H9 (cell line): ENCODE results near the gene CTNNA3. TPM values are rescaled to one million over a fixed set of nuclear protein-coding genes. Genes with fewer than 3 reads are reported as not detected.

Experiments used
- DNase-seq: peaks from one replicate; pipeline ENCODE4 v3.0.0-alpha.2; 2017
- H2AFZ ChIP-seq: one replicate; pipeline ENCODE4 v1.6.1; 2013; ENCODE audit warnings: mild to moderate bottlenecking, low read length, control low read depth, moderate library complexity
- H2AK5ac ChIP-seq: 2 replicates; pipeline ENCODE4 v1.6.1; 2013; ENCODE audit warnings: low read length, control low read depth, mixed read lengths; ENCODE audit not compliant: insufficient read length
- H2BK120ac ChIP-seq: one replicate; pipeline ENCODE4 v1.6.1; 2013; ENCODE audit warnings: low read depth, mild to moderate bottlenecking, low read length, control low read depth, inconsistent platforms; ENCODE audit not compliant: poor library complexity, severe bottlenecking
- H2BK12ac ChIP-seq: 2 replicates; pipeline ENCODE4 v1.6.1; 2013; ENCODE audit warnings: low read length, control low read depth, mixed read lengths, low read depth; ENCODE audit not compliant: insufficient read length
- H2BK15ac ChIP-seq: 2 replicates; pipeline ENCODE4 v1.6.1; 2013; ENCODE audit warnings: low read depth, low read length, control low read depth
- H2BK20ac ChIP-seq: one replicate; pipeline ENCODE4 v1.6.1; 2013; ENCODE audit warnings: low read depth, mild to moderate bottlenecking, low read length, control low read depth, inconsistent platforms; ENCODE audit not compliant: poor library complexity, severe bottlenecking
- H2BK5ac ChIP-seq: 2 replicates; pipeline ENCODE4 v1.6.1; 2013; ENCODE audit warnings: low read length, control low read depth, mixed read lengths; ENCODE audit not compliant: insufficient read length
- H3K14ac ChIP-seq: 2 replicates; pipeline ENCODE4 v1.6.1; 2013; ENCODE audit warnings: low read length, control low read depth; ENCODE audit not compliant: insufficient read depth
- H3K18ac ChIP-seq: 2 replicates; pipeline ENCODE4 v1.6.1; 2013; ENCODE audit warnings: low read depth, mild to moderate bottlenecking, mixed read lengths, low read length, control low read depth; ENCODE audit not compliant: insufficient read length
- H3K23ac ChIP-seq: 2 replicates; pipeline ENCODE4 v1.6.1; 2013; ENCODE audit warnings: low read length, control low read depth, mixed read lengths, low read depth; ENCODE audit not compliant: insufficient read length
- H3K23me2 ChIP-seq: 2 replicates; pipeline ENCODE4 v1.6.1; 2013; ENCODE audit warnings: low read depth, mild to moderate bottlenecking, mixed read lengths, low read length, control low read depth; ENCODE audit not compliant: insufficient read length, poor library complexity, severe bottlenecking
- H3K27ac ChIP-seq: 2 replicates; pipeline ENCODE4 v1.5.1; 2013; ENCODE audit warnings: low read length, control low read depth, mixed read lengths, low read depth; ENCODE audit not compliant: insufficient read length
- H3K27me3 ChIP-seq: 2 replicates; pipeline ENCODE4 v1.6.1; 2013; ENCODE audit warnings: low read length, control low read depth, inconsistent platforms; ENCODE audit not compliant: insufficient read depth
- H3K4ac ChIP-seq: 2 replicates; pipeline ENCODE4 v1.6.1; 2013; ENCODE audit warnings: low read depth, mild to moderate bottlenecking, control low read depth, inconsistent platforms, low read length, moderate library complexity
- H3K4me1 ChIP-seq: 2 replicates; pipeline ENCODE4 v1.6.1; 2013; ENCODE audit warnings: low read length, control low read depth, inconsistent platforms; ENCODE audit not compliant: insufficient read depth
- H3K4me2 ChIP-seq: 2 replicates; pipeline ENCODE4 v1.6.1; 2013; ENCODE audit warnings: low read length, control low read depth, mixed read lengths; ENCODE audit not compliant: insufficient read length, insufficient read depth
- H3K56ac ChIP-seq: 2 replicates; pipeline ENCODE4 v1.6.1; 2013; ENCODE audit warnings: low read depth, mild to moderate bottlenecking, mixed read lengths, low read length, control low read depth; ENCODE audit not compliant: insufficient read length
- H3K79me1 ChIP-seq: 2 replicates; pipeline ENCODE4 v1.6.1; 2013; ENCODE audit warnings: low read depth, mild to moderate bottlenecking, moderate library complexity, low read length, control low read depth, inconsistent platforms; ENCODE audit not compliant: insufficient read depth, poor library complexity, severe bottlenecking
- H3K79me2 ChIP-seq: 2 replicates; pipeline ENCODE4 v1.6.1; 2013; ENCODE audit warnings: low read length, control low read depth, inconsistent platforms; ENCODE audit not compliant: insufficient read depth
- H3K9ac ChIP-seq: 2 replicates; pipeline ENCODE4 v1.6.1; 2013; ENCODE audit warnings: low read length, control low read depth, mixed read lengths; ENCODE audit not compliant: insufficient read length; ENCODE audit errors: extremely low read depth
- H3K9me3 ChIP-seq: one replicate; pipeline ENCODE4 v1.6.1; 2013; ENCODE audit warnings: low read depth, low read length, inconsistent platforms; ENCODE audit not compliant: control insufficient read depth
- H3T11ph ChIP-seq: one replicate; pipeline ENCODE4 v1.6.1; 2013; ENCODE audit warnings: mild to moderate bottlenecking, low read length, control low read depth, inconsistent platforms
- H4K20me1 ChIP-seq: one replicate; pipeline ENCODE4 v1.6.1; 2013; ENCODE audit not compliant: control insufficient read depth, insufficient read length, insufficient read depth
- H4K5ac ChIP-seq: 2 replicates; pipeline ENCODE4 v1.6.1; 2013; ENCODE audit warnings: low read depth, mild to moderate bottlenecking, mixed read lengths, low read length, control low read depth; ENCODE audit not compliant: insufficient read length
- H4K8ac ChIP-seq: replicated peaks from 2 replicates; pipeline ENCODE4 v1.6.1; 2013; ENCODE audit warnings: low read length, control low read depth, mixed read lengths, low read depth; ENCODE audit not compliant: insufficient read length
- H4K91ac ChIP-seq: 2 replicates; pipeline ENCODE4 v1.6.1; 2013; ENCODE audit warnings: low read depth, mild to moderate bottlenecking, moderate library complexity, mixed read lengths, low read length, control low read depth; ENCODE audit not compliant: insufficient read length
- H3K27ac Mint-ChIP-seq, 3 experiments: 2 replicates in 2 of 3; 3 replicates in 1 of 3; pipeline ENCODE4 v1.8.0; 2020 to 2021; ENCODE audit warnings: mixed read lengths in 3 of 3, mild to moderate bottlenecking in 1 of 3, moderate library complexity in 1 of 3
- H3K27me3 Mint-ChIP-seq: 2 replicates; pipeline ENCODE4 v1.8.0; 2021; ENCODE audit warnings: low read depth, mild to moderate bottlenecking, moderate library complexity, mixed read lengths
- H3K36me3 Mint-ChIP-seq, 3 experiments: 2 replicates in 2 of 3; 3 replicates in 1 of 3; pipeline ENCODE4 v1.8.0; 2020 to 2021; ENCODE audit warnings: low read depth in 3 of 3, mixed read lengths in 3 of 3; ENCODE audit not compliant: insufficient read depth in 1 of 3
- H3K4me1 Mint-ChIP-seq, 2 experiments: 2 replicates each; pipeline ENCODE4 v1.8.0; 2020; ENCODE audit warnings: mixed read lengths in 2 of 2
- H3K4me3 Mint-ChIP-seq, 2 experiments: 2 replicates in 1 of 2; 3 replicates in 1 of 2; pipeline ENCODE4 v1.8.0; 2020 to 2021; ENCODE audit warnings: mild to moderate bottlenecking in 2 of 2, mixed read lengths in 2 of 2, moderate library complexity in 1 of 2
- H3K9me3 Mint-ChIP-seq, 2 experiments: 2 replicates in 1 of 2; 3 replicates in 1 of 2; pipeline ENCODE4 v1.8.0; 2020; ENCODE audit warnings: mild to moderate bottlenecking in 2 of 2, mixed read lengths in 2 of 2, moderate library complexity in 1 of 2
- WGBS: extraction: QIAGEN DNeasy Blood & Tissue Kit; methylation state at CpG from one replicate; pipeline ENCODE4 v1.1.7; 2013; ENCODE audit warnings: missing lambda C conversion rate, low lambda C conversion rate, mixed read lengths; ENCODE audit not compliant: insufficient read length; ENCODE audit errors: extremely low coverage; 5-methylcytosine and 5-hydroxymethylcytosine counted together
- total RNA-seq: library from RNA; stranded (reverse); gene quantifications from 2 replicates; pipeline ENCODE4 v1.2.1, GENCODE V29; 2021
- TF ChIP-seq, protein P1 (sequence below): fragments of 200-600 bp; sonication (generic); conservative IDR thresholded peaks from 3 replicates; pipeline ENCODE4 v1.8.0; 2021; ENCODE audit warnings: antibody characterized with exemption, mild to moderate bottlenecking

Gene CTNNA3
- total RNA-seq, 1 experiment from 2014 or later: 3.3 TPM

GRCh38 chr10:67100951-67101350 lies 595.0 kb downstream of the CTNNA3 start:
- no peaks in the 10 kb centered on the region for H3K9me3 Mint-ChIP-seq
- H2AFZ ChIP-seq: no peak overlapping the region
- H3K4me3 Mint-ChIP-seq: no peak overlapping the region
- no peak overlapping the region for H2BK20ac ChIP-seq
- DNase-seq: no peak
- H4K20me1 ChIP-seq: no peaks in the 10 kb centered on the region
- H3K27me3 Mint-ChIP-seq: no peaks in the 10 kb centered on the region
- H3K27me3 ChIP-seq: no peaks in the 10 kb centered on the region
- H3K23ac ChIP-seq: no peak overlapping the region
- H2BK120ac ChIP-seq: no peak overlapping the region
- no peak overlapping the region for H4K5ac ChIP-seq
- H4K8ac ChIP-seq: no peak overlapping the region
- no peak overlapping the region for H3K27ac ChIP-seq
- H3K4me1 Mint-ChIP-seq: peaks cover 16 to 24% of the 10 kb centered on the region in 2 experiments
- H3K79me1 ChIP-seq: no peaks in the 10 kb centered on the region
- H3K4ac ChIP-seq: no peak overlapping the region
- H3K27ac Mint-ChIP-seq: no peak overlapping the region
- H3K4me2 ChIP-seq: no peak overlapping the region
- no peaks in the 10 kb centered on the region for H3K79me2 ChIP-seq
- no peak overlapping the region for H3K18ac ChIP-seq
- H3K14ac ChIP-seq: no peak overlapping the region
- no peak overlapping the region for H3T11ph ChIP-seq
- no peak overlapping the region for H2BK15ac ChIP-seq
- no peak overlapping the region for H2AK5ac ChIP-seq
- H3K23me2 ChIP-seq: no peaks in the 10 kb centered on the region
- H3K9me3 ChIP-seq: no peaks in the 10 kb centered on the region
- H3K56ac ChIP-seq: no peak overlapping the region
- no peaks in the 10 kb centered on the region for H3K36me3 Mint-ChIP-seq
- no peak overlapping the region for H2BK12ac ChIP-seq
- no peak overlapping the region for H3K9ac ChIP-seq
- WGBS: no CpG with 5 or more reads among the region's 3 CpGs
- H2BK5ac ChIP-seq: no peak overlapping the region
- H3K4me1 ChIP-seq: peaks cover 3% of the 10 kb centered on the region; the same call in 1 of the 2 replicates
- no peak overlapping the region for H4K91ac ChIP-seq
- TF ChIP-seq, protein P1, sequence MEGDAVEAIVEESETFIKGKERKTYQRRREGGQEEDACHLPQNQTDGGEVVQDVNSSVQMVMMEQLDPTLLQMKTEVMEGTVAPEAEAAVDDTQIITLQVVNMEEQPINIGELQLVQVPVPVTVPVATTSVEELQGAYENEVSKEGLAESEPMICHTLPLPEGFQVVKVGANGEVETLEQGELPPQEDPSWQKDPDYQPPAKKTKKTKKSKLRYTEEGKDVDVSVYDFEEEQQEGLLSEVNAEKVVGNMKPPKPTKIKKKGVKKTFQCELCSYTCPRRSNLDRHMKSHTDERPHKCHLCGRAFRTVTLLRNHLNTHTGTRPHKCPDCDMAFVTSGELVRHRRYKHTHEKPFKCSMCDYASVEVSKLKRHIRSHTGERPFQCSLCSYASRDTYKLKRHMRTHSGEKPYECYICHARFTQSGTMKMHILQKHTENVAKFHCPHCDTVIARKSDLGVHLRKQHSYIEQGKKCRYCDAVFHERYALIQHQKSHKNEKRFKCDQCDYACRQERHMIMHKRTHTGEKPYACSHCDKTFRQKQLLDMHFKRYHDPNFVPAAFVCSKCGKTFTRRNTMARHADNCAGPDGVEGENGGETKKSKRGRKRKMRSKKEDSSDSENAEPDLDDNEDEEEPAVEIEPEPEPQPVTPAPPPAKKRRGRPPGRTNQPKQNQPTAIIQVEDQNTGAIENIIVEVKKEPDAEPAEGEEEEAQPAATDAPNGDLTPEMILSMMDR: no peak
